Colonic mucosa (tissue), 4 donors: ENCODE measurements around the gene FAM47E. TPM values are rescaled to one million over a fixed set of nuclear protein-coding genes. Genes with fewer than 3 reads are reported as not detected.

ENCODE experiments used
- DNase-seq: peaks from one replicate; pipeline ENCODE4 v3.0.0-alpha.2; 2020
- H3K27ac ChIP-seq: fragments of 200-600 bp; one replicate; pipeline ENCODE4 v1.8.0; 2021
- H3K27me3 ChIP-seq: fragments of 200-600 bp; one replicate; pipeline ENCODE4 v1.8.0; 2021
- H3K36me3 ChIP-seq: fragments of 200-600 bp; one replicate; pipeline ENCODE4 v1.8.0; 2021
- H3K4me1 ChIP-seq: fragments of 200-600 bp; one replicate; pipeline ENCODE4 v1.8.0; 2021; ENCODE audit warnings: mild to moderate bottlenecking
- H3K4me3 ChIP-seq: fragments of 200-600 bp; one replicate; pipeline ENCODE4 v1.8.0; 2021
- H3K9ac ChIP-seq, 2 donors: one replicate each; pipeline ENCODE4 v1.7.0; 2013; ENCODE audit warnings: control low read depth in 2 of 2, low read depth in 2 of 2, low read length in 2 of 2
- H3K9me3 ChIP-seq: fragments of 200-600 bp; one replicate; pipeline ENCODE4 v1.8.0; 2021
- CTCF ChIP-seq: fragments of 200-600 bp; IDR thresholded peaks from one replicate; pipeline ENCODE4 v1.8.0; 2022; ENCODE audit warnings: antibody characterized with exemption, mild to moderate bottlenecking
- intact Hi-C: fragments of 100-400 bp; cut with DNase I; formaldehyde crosslinking; loops from one replicate; pipeline ENCODE4 v1.14.1; 2022
- total RNA-seq, 2 donors: library from RNA; stranded (reverse); fragmentation: NEBNext Ultra II Directional in 1 of 2; extraction: Animal tissue kit (Norgen Biotek cat#: 25700) in 1 of 2; gene quantifications; one replicate each; pipeline ENCODE4 v1.2.1, GENCODE V29; 2021
- donor health status: healthy.
- donor health status: DM: no; HTN: no; CAD: no.
- donor health status: DM: no; HTN: no; CAD: no.

Gene FAM47E
- total RNA-seq, 2 donors from 2014 or later = 3.9 to 4.8 TPM

- H3K27me3 ChIP-seq = no peaks in the 10 kb centered on the region
- H3K27ac ChIP-seq = no peak overlapping the region
- no peak overlapping the region for H3K4me3 ChIP-seq
- TF ChIP-seq CTCF = no peak
- H3K9ac ChIP-seq = no peak overlapping the region
- no peak for DNase-seq
- no peaks in the 10 kb centered on the region for H3K36me3 ChIP-seq
- intact Hi-C loops = loop anchor here (10.0 kb wide), 1 partner anchor 62 kb away; no protein-coding TSS in a partner anchor
- H3K9me3 ChIP-seq = no peaks in the 10 kb centered on the region
- H3K4me1 ChIP-seq = no peaks in the 10 kb centered on the region
These were observed 4.7 kb upstream of the FAM47E start for GRCh38 chr4:76246852-76247251.

GRCh38 chr4:76250962-76251361, 559 bp upstream of the FAM47E start:
- Histone ChIP-seq H3K27ac (no peak overlapping the region), H3K27me3 (no peaks in the 10 kb centered on the region), H3K36me3 (no peaks in the 10 kb centered on the region), H3K4me1 (no peaks in the 10 kb centered on the region), H3K9ac (peak overlapping the region; percentile 30 to 87), H3K9me3 (no peaks in the 10 kb centered on the region), H3K4me3 (peak overlapping the region; percentile 70)
- no peak for TF ChIP-seq CTCF
- intact Hi-C loops = loop anchor here (5.0 kb wide), 2 partner anchors 56 to 126 kb away; partner anchors contain the start of gene STBD1
- peak; percentile 37 for DNase-seq

- Histone ChIP-seq H3K36me3 (no peaks in the 10 kb centered on the region), H3K27me3 (no peaks in the 10 kb centered on the region), H3K27ac (no peak overlapping the region), H3K4me1 (no peaks in the 10 kb centered on the region), H3K4me3 (no peak overlapping the region), H3K9me3 (no peaks in the 10 kb centered on the region), H3K9ac (no peak overlapping the region)
- intact Hi-C loops = loop anchor here (5.0 kb wide), 2 partner anchors 55 to 125 kb away; partner anchors contain the start of gene STBD1
- DNase-seq = no peak
- TF ChIP-seq CTCF = no peak
These were observed 741 bp downstream of the FAM47E start for GRCh38 chr4:76252271-76252653.

GRCh38 chr4:76253511-76253910, 2.0 kb downstream of the FAM47E start:
- no peaks in the 10 kb centered on the region for H3K36me3 ChIP-seq
- intact Hi-C loops = loop anchor here (5.0 kb wide), 2 partner anchors 54 to 124 kb away; partner anchors contain the start of gene STBD1
- H3K9me3 ChIP-seq = no peaks in the 10 kb centered on the region
- H3K9ac ChIP-seq = no peak overlapping the region
- no peak overlapping the region for H3K27ac ChIP-seq
- TF ChIP-seq CTCF = no peak
- DNase-seq = no peak
- H3K4me1 ChIP-seq = no peaks in the 10 kb centered on the region
- H3K4me3 ChIP-seq = no peak overlapping the region
- H3K27me3 ChIP-seq = no peaks in the 10 kb centered on the region

- no peaks in the 10 kb centered on the region for H3K4me1 ChIP-seq
- no peaks in the 10 kb centered on the region for H3K27me3 ChIP-seq
- no peaks in the 10 kb centered on the region for H3K36me3 ChIP-seq
- TF ChIP-seq CTCF = no peak
- no peak overlapping the region for H3K27ac ChIP-seq
- DNase-seq = no peak
- H3K9me3 ChIP-seq = no peaks in the 10 kb centered on the region
- H3K9ac ChIP-seq = no peak overlapping the region
- intact Hi-C loops = no loop called here
- no peak overlapping the region for H3K4me3 ChIP-seq
These were observed 4.5 kb downstream of the FAM47E start for GRCh38 chr4:76256032-76256431.
